ENCODE data around the gene SCLT1.

GRCh38 chr4:129113434-129113833 lies 20.1 kb upstream of the SCLT1 start:
- TF ChIP-seq KAT7 (CRISPR knock-in tag; IDR thresholded peaks at IDR 0.05; ENCODE audit: borderline replicate concordance) (no peak), YY1 (IDR thresholded peaks at IDR 0.05; ENCODE audit: insufficient read depth, insufficient replicate concordance, low read depth, low read length) (no peak), NCOA2 (CRISPR knock-in tag; IDR thresholded peaks at IDR 0.05) (no peak), NFE2L2 (IDR thresholded peaks at IDR 0.05; ENCODE audit: low read length) (no peak), FOSL1 (CRISPR knock-in tag; IDR thresholded peaks at IDR 0.05; ENCODE audit: borderline replicate concordance) (no peak), CTCF (CRISPR knock-in tag; IDR thresholded peaks at IDR 0.05) (no peak), KLF13 (CRISPR knock-in tag; IDR thresholded peaks at IDR 0.05) (no peak)

Data from HepG2 (cell line).